ENCODE results near the gene KIR3DL1. TPM values are rescaled to one million over a fixed set of nuclear protein-coding genes. Genes with fewer than 3 reads are reported as not detected.
"Not testable (repeated sequence)": the region's sequence is repeated elsewhere in the genome, so short reads cannot be mapped to it uniquely, and the experiment has no call there.

Gene KIR3DL1
- total RNA-seq, 1 donor from 2014 or later, result not detected

- H3K36me3 Mint-ChIP-seq (ENCODE audit: low read depth); H3K9me3 Mint-ChIP-seq; H3K27ac Mint-ChIP-seq; H3K4me1 Mint-ChIP-seq; intact Hi-C loops (cut with micrococcal nuclease); H3K4me3 Mint-ChIP-seq; H3K27me3 Mint-ChIP-seq; DNase-seq: not testable (repeated sequence)
Observed at GRCh38 chr19:54837522-54837921, 21.3 kb downstream of the KIR3DL1 start.

GRCh38 chr19:54843171-54843570 lies 26.9 kb downstream of the KIR3DL1 start:
- H3K36me3 Mint-ChIP-seq (ENCODE audit: low read depth); DNase-seq; H3K27me3 Mint-ChIP-seq; H3K4me1 Mint-ChIP-seq; H3K27ac Mint-ChIP-seq; H3K9me3 Mint-ChIP-seq; H3K4me3 Mint-ChIP-seq; intact Hi-C loops (cut with micrococcal nuclease): not testable (repeated sequence)

GRCh38 chr19:54850061-54850640 lies 33.9 kb downstream of the KIR3DL1 start, which contains the start of gene KIR3DL2:
Gene KIR3DL2, plus strand, starts transcription at chr19:54850443. Its CDS starts 33 bp downstream, at chr19:54850476.
- H3K9me3 Mint-ChIP-seq; H3K36me3 Mint-ChIP-seq (ENCODE audit: low read depth); H3K27ac Mint-ChIP-seq; H3K4me3 Mint-ChIP-seq; intact Hi-C loops (cut with micrococcal nuclease); H3K27me3 Mint-ChIP-seq; DNase-seq; H3K4me1 Mint-ChIP-seq: not testable (repeated sequence)

- intact Hi-C loops (cut with micrococcal nuclease), result no loop called here
- H3K9me3 Mint-ChIP-seq, result peaks cover 6% of the 10 kb centered on the region
- no peak overlapping the region for H3K4me3 Mint-ChIP-seq
- no peaks in the 10 kb centered on the region for H3K4me1 Mint-ChIP-seq
- H3K27me3 Mint-ChIP-seq, result no peaks in the 10 kb centered on the region
- no peak overlapping the region for H3K27ac Mint-ChIP-seq
- DNase-seq, result no peak
- H3K36me3 Mint-ChIP-seq (ENCODE audit: low read depth), result no peaks in the 10 kb centered on the region
Observed at GRCh38 chr19:54850930-54851329, 34.7 kb downstream of the KIR3DL1 start.

GRCh38 chr19:54851353-54851752 lies 35.1 kb downstream of the KIR3DL1 start:
- intact Hi-C loops (cut with micrococcal nuclease), result no loop called here
- Mint-ChIP-seq H3K4me1 (no peaks in the 10 kb centered on the region), H3K9me3 (peaks cover 6% of the 10 kb centered on the region), H3K27ac (no peak overlapping the region), H3K27me3 (no peaks in the 10 kb centered on the region), H3K36me3 (ENCODE audit: low read depth) (no peaks in the 10 kb centered on the region), H3K4me3 (no peak overlapping the region)
- DNase-seq, result no peak

- H3K27ac Mint-ChIP-seq; H3K36me3 Mint-ChIP-seq (ENCODE audit: low read depth); H3K4me3 Mint-ChIP-seq; intact Hi-C loops (cut with micrococcal nuclease); DNase-seq; H3K27me3 Mint-ChIP-seq; H3K4me1 Mint-ChIP-seq; H3K9me3 Mint-ChIP-seq: not testable (repeated sequence)
Observed at GRCh38 chr19:54855241-54855640, 39.0 kb downstream of the KIR3DL1 start.

- H3K36me3 Mint-ChIP-seq (ENCODE audit: low read depth); H3K27ac Mint-ChIP-seq; H3K27me3 Mint-ChIP-seq; H3K9me3 Mint-ChIP-seq; DNase-seq; intact Hi-C loops (cut with micrococcal nuclease); H3K4me3 Mint-ChIP-seq; H3K4me1 Mint-ChIP-seq: not testable (repeated sequence)
Observed at GRCh38 chr19:54858476-54858875, 42.2 kb downstream of the KIR3DL1 start.

GRCh38 chr19:54859421-54859820 lies 43.2 kb downstream of the KIR3DL1 start:
- H3K27ac Mint-ChIP-seq; H3K36me3 Mint-ChIP-seq (ENCODE audit: low read depth); intact Hi-C loops (cut with micrococcal nuclease); H3K27me3 Mint-ChIP-seq; DNase-seq; H3K9me3 Mint-ChIP-seq; H3K4me3 Mint-ChIP-seq; H3K4me1 Mint-ChIP-seq: not testable (repeated sequence)

- H3K36me3 Mint-ChIP-seq (ENCODE audit: low read depth); H3K9me3 Mint-ChIP-seq; intact Hi-C loops (cut with micrococcal nuclease); H3K27ac Mint-ChIP-seq; H3K27me3 Mint-ChIP-seq; DNase-seq; H3K4me1 Mint-ChIP-seq; H3K4me3 Mint-ChIP-seq: not testable (repeated sequence)
Observed at GRCh38 chr19:54863459-54863858, 47.2 kb downstream of the KIR3DL1 start.

- Mint-ChIP-seq H3K36me3 (ENCODE audit: low read depth) (no peaks in the 10 kb centered on the region), H3K27me3 (peaks cover 3% of the 10 kb centered on the region), H3K9me3 (no peaks in the 10 kb centered on the region), H3K4me3 (no peak overlapping the region), H3K27ac (no peak overlapping the region), H3K4me1 (peaks cover 3% of the 10 kb centered on the region)
- DNase-seq, result no peak
- intact Hi-C loops (cut with micrococcal nuclease), result no loop called here
Observed at GRCh38 chr19:54871696-54872095, 55.4 kb downstream of the KIR3DL1 start.

- Mint-ChIP-seq H3K4me3 (no peak within 1 kb of the TSS), H3K9me3 (no peaks in the 10 kb centered on the region), H3K27me3 (peaks cover 7% of the 10 kb centered on the region), H3K4me1 (peaks cover 3% of the 10 kb centered on the region), H3K36me3 (ENCODE audit: low read depth) (no peaks in the 10 kb centered on the region), H3K27ac (no peak within 1 kb of the TSS)
- intact Hi-C loops (cut with micrococcal nuclease), result no loop called here
- DNase-seq, result no peak
Observed at GRCh38 chr19:54873990-54874389, 57.7 kb downstream of the KIR3DL1 start, which contains the start of gene FCAR. Gene FCAR, plus strand, starts transcription at chr19:54874235. Its CDS starts 55 bp downstream, at chr19:54874290.

- H3K9me3 Mint-ChIP-seq, result no peaks in the 10 kb centered on the region
- H3K27me3 Mint-ChIP-seq, result peaks cover 11% of the 10 kb centered on the region
- H3K4me1 Mint-ChIP-seq, result peaks cover 3% of the 10 kb centered on the region
- no peak for DNase-seq
- no peak overlapping the region for H3K4me3 Mint-ChIP-seq
- no peak overlapping the region for H3K27ac Mint-ChIP-seq
- intact Hi-C loops (cut with micrococcal nuclease), result no loop called here
- H3K36me3 Mint-ChIP-seq (ENCODE audit: low read depth), result no peaks in the 10 kb centered on the region
Observed at GRCh38 chr19:54875506-54875905, 59.2 kb downstream of the KIR3DL1 start.

GRCh38 chr19:54877471-54877870 lies 61.2 kb downstream of the KIR3DL1 start:
- Mint-ChIP-seq H3K9me3 (no peaks in the 10 kb centered on the region), H3K4me1 (peaks cover 7% of the 10 kb centered on the region), H3K27me3 (peaks cover 20% of the 10 kb centered on the region), H3K27ac (no peak overlapping the region), H3K36me3 (ENCODE audit: low read depth) (no peaks in the 10 kb centered on the region), H3K4me3 (no peak overlapping the region)
- intact Hi-C loops (cut with micrococcal nuclease), result no loop called here
- DNase-seq, result no peak
